GM12891 (cell line): ENCODE results near the gene PDGFB.

Experiments
- POLR2A ChIP-seq: IDR thresholded peaks from 2 replicates; pipeline ENCODE4 v1.6.1; 2011; ENCODE audit warnings: low read depth, low read length, control low read depth
- POU2F2 ChIP-seq: IDR thresholded peaks from 2 replicates; pipeline ENCODE4 v1.6.1; 2011; ENCODE audit warnings: low read depth, mild to moderate bottlenecking, control low read depth, low read length, moderate library complexity
- TAF1 ChIP-seq: IDR thresholded peaks from 2 replicates; pipeline ENCODE4 v1.6.1; 2011; ENCODE audit warnings: low read depth, low read length, control low read depth

- TF ChIP-seq POU2F2, result no peak
- no peak for TF ChIP-seq TAF1
- no peak for TF ChIP-seq POLR2A
Observed at GRCh38 chr22:39250838-39251237, 6.1 kb upstream of the PDGFB start.
